ENCODE measurements around the gene ANKS1B. TPM values are rescaled to one million over a fixed set of nuclear protein-coding genes. Genes with fewer than 3 reads are reported as not detected.
"Not testable (repeated sequence)": the region's sequence is repeated elsewhere in the genome, so short reads cannot be mapped to it uniquely, and the experiment has no call there.

Gene ANKS1B
- polyA plus RNA-seq, 3 donors, result 3.9 to 5.2 (median 4.6) TPM

DNA sequence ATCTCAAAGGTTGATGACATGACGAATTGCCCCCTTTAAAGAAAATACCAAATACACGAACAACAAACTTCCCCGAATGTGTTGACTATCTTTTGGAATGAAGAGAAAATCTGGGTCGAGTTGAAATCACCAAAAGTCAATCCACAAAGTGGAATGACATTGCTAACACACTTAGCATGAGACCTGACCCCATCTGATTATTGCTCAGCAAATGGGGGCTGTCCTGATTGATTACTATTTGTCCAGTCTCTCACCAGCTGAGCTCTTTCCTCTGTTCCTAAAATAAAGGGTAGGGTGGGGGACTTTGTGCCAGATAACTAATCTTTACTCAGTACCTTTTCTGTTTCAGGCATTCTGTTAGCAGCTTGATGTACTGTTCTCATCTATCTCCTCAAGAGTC is 1116.2 kb downstream of the ANKS1B start:
- no peak for DNase-seq (ENCODE audit: extremely low read depth in 1 of 11, low read depth in 9 of 11, low spot score in 4 of 11)

DNA sequence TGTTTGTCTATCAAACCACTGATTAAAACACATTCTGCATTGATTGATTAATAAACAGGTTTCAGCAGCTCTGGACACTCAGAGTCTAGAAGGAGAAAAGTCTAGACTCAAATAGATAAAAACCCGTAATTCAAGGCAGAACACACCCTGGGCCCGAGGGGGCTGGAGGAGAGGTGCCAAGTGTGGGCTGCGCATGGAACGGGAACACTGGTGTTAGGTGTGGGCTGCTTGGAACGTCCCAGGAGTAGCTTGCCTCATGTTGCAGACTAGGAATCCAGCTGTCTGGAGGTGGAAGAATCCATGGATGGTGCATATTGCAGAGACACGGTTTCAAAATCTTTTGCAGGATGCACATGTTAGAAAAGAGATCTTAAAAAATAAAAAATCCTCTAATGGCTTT is 1116.7 kb downstream of the ANKS1B start:
- no peak for DNase-seq (ENCODE audit: extremely low read depth in 1 of 11, low read depth in 9 of 11, low spot score in 4 of 11)

DNA sequence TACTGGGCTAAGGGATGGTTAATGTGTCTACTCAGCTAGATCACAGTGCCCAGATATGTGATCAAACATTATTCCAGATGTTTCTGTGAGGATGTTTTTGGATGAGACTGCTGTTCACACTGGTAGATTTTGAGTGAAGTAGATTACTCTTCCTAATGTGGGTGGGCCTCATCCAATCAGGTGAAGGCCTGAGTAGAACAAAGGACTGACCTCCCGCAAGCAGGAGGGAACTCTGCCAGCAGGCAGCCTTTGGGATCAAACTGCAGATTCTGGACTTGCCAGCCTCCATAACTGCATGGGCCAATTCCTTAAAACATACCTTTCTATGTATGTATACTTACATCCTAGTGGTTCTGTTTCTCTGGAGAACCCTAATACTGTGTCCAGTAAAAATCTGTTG is 1120.4 kb downstream of the ANKS1B start:
- DNase-seq (ENCODE audit: extremely low read depth in 1 of 11, low read depth in 9 of 11, low spot score in 4 of 11), result no peak

DNA sequence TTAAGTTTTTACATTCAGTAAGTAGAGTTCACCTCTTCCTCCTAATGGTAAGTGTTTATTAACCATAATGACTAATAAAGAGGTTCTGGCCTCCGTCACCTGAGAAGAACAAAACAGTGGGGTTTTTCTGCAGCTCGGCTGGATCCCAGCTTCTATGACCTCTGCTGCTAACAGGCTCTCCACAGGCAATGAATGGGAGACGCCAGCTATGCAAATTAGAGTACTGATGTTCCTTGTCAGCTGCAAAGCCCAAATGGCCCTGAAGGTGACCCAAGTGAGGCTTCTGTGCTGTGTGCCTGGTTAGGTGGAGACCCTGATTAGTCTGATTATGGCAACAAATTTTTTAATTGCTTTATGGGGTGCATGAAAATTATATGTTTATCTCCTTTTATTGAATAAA is 1121.6 kb downstream of the ANKS1B start:
- DNase-seq (ENCODE audit: extremely low read depth in 1 of 11, low read depth in 9 of 11, low spot score in 4 of 11), result no peak

DNA sequence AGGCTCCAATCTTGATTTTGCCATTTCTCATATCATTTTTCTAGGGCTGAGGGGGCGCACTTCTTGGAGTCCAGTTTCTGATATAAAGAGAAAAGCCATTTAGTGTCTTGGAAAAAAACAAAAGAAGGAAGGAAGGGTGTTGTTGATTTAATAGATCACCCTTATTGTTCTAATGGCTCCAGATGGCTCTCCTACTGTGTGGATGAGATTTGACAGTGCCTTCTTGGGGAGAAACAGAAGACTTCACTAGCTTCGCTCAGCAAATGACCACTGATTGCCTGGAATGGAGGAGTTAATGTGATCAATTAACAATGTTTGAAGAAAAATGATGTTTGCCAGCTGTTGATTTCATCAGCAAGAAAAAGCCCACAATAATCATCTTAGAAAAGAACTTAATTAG is 1123.5 kb downstream of the ANKS1B start:
- no peak for DNase-seq (ENCODE audit: extremely low read depth in 1 of 11, low read depth in 9 of 11, low spot score in 4 of 11)

DNA sequence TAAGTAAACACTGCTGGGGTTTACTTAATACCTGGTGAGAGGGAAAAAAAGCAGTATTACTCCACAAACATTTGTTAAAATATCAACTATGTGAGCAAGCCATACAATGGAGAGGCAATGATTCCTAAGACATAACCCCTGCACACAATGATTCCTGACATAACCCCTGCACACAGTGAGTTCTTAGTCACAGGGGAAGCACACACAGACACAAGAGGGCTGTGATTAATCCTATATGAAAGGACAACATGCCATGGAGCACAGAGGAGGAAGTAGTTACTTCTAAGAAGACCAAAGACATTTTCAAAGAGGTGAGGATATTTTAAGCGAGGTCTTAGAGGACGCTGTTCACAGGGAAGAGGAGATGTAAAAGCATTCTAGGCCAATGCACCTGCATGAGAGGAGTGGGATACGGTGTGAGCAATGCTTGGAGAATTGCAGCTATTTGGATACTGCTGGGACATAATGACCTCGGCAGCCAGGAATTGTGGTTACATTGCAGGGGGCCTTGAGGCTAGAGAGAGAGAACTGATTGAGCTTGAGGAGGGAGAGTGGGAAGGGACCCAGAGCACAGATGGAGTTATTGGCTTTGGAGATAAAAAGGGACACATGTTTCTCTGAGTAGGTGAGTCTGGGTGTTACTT is 1127.7 kb downstream of the ANKS1B start:
- DNase-seq (ENCODE audit: extremely low read depth in 1 of 11, low read depth in 9 of 11, low spot score in 4 of 11), result no peak

DNA sequence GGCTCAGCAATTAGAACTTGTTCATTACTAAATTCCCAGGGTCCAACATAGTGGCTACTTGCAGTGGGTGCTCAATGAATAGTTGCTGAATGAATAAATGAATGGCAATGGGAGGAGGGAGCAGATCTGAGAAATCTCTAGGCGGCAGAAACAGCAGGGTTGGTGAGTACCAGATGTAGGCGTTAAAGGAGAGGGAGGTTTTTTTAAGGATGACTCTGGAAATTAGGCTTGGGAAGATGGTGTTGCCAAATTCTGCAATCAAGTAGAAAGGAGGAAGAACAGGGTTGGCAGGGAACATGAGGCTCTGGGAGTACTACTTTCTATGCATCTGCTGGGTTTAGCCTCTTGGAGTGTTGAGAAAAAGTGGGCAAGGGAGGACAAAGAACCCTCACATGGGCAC is 1132.6 kb downstream of the ANKS1B start:
- no peak for DNase-seq (ENCODE audit: extremely low read depth in 1 of 11, low read depth in 9 of 11, low spot score in 4 of 11)

DNA sequence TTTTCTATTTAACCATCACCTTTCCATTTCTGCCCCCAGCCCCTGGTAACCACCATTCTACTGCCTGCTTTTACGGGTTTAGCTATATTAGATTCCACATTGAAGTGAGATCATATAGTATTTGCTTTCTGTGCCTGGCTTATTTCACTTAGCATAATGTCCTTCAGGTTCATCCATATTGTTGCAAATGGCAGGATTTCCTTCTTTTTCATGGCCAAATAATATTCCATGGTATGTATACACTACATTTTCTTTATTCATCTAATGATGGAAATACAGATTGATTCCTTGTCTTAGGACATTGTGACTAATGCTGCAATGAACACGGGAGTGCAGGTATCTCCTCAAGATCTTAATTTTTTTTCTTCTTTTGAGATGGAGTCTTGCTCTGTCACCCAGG is 1137.5 kb downstream of the ANKS1B start:
- DNase-seq (ENCODE audit: extremely low read depth in 1 of 11, low read depth in 9 of 11, low spot score in 4 of 11), result no peak

DNA sequence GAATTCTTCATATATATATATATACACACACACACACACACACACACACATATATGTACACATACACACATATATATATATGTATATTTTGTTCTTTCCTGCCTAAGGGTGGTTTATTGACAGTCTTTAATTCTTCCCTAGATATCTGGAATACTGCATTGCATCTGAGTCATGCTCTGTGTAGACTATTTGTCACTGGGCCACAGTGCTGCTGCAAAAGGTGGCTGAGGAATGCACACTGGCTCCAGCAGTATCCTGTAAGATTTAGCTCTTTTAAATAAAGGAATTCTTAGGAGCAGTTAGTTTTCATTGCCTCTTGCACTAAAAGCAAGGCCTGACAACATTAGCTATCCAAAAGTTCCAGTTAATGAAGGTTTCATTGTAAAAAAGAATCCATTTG is 1138.8 kb downstream of the ANKS1B start:
- no peak for DNase-seq (ENCODE audit: extremely low read depth in 1 of 11, low read depth in 9 of 11, low spot score in 4 of 11)

DNA sequence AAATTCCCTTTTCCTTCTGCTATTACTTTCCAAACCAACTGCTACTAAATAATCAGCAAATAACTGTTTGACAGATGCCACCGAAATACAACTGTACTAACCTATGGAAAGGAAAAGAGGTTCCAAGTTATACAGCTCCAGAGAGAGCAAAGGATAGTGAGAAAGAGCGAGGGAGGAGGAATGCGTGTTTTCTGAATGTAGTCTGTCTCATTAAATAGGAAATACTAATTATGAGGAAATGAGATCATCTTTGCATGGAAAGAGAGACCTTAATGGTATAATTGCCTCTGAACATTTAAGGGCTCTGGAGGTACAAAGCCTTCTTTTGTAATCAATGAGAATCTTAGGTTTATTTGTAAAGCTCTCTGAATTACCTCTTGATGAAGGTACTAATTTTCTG is 1144.4 kb downstream of the ANKS1B start:
- no peak for DNase-seq (ENCODE audit: extremely low read depth in 1 of 11, low read depth in 9 of 11, low spot score in 4 of 11)

DNA sequence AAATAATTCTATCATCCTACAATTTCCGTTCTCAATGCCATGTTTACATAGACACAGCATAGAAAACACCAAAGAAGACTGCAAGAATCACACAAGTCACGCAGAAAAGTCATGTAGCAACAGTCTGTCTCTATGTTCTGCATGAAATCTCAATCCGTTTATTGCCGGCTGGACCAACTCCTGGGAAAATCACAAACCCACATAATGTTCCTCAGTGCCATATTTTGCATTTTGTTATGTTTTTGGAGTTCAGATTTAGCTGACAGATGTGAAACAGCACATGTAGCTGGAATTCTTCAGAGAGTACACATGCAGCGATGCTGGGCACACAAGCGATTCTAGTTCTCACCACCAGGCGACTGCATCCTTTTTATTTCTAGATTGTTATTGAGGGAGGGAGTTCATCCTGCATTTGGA is 1146.5 kb downstream of the ANKS1B start:
- DNase-seq (ENCODE audit: extremely low read depth in 1 of 11, low read depth in 9 of 11, low spot score in 4 of 11), result no peak

DNA sequence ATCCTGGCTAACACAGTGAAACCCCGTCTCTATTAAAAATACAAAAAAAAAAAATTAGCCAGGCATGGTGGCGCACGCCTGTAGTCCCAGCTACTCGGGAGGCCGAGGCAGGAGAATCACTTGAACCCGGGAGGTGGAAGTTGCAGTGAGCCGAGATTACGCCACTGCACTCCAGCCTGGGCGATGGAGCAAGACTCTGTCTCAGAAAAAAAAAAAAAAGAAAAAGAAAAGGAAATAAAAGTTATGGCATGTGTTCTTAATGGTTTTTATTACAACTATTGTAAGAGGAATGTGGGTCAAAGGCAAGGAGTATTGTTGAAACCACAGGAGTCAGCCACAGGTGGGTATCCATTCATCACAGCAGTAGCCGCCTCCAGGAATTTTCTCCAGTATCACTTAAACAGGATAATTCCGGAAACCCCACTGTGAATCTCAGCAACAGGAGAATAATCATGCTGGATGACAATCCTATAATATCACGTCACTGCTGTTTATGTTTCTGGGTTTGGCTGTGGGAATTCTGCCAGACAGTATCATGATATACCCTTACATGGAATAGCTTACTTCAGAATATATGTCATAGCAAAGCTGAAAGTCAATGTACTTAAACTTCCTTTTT is 1147.5 kb downstream of the ANKS1B start:
- DNase-seq (ENCODE audit: extremely low read depth in 1 of 11, low read depth in 9 of 11, low spot score in 4 of 11), result not testable (repeated sequence)

DNA sequence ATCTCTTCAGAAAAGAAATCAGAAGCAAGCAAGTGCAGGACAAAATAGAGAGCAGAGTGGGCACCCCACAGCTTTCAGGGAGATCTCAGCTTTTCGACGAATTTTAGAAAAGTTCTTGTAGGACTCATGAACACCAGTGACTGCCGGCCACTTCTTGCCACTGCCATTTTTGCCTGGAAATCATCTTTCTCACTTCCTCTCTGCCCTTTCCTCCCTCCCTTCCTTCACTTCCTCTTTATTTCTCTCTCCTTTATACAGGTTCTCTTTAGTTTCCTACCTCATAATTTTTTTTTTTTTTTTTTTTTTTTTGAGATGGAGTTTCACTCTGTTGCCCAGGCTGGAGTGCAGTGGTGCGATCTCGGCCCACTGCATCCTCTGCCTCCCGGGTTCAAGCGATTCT is 1154.1 kb downstream of the ANKS1B start:
- DNase-seq (ENCODE audit: extremely low read depth in 1 of 11, low read depth in 9 of 11, low spot score in 4 of 11), result no peak

DNA sequence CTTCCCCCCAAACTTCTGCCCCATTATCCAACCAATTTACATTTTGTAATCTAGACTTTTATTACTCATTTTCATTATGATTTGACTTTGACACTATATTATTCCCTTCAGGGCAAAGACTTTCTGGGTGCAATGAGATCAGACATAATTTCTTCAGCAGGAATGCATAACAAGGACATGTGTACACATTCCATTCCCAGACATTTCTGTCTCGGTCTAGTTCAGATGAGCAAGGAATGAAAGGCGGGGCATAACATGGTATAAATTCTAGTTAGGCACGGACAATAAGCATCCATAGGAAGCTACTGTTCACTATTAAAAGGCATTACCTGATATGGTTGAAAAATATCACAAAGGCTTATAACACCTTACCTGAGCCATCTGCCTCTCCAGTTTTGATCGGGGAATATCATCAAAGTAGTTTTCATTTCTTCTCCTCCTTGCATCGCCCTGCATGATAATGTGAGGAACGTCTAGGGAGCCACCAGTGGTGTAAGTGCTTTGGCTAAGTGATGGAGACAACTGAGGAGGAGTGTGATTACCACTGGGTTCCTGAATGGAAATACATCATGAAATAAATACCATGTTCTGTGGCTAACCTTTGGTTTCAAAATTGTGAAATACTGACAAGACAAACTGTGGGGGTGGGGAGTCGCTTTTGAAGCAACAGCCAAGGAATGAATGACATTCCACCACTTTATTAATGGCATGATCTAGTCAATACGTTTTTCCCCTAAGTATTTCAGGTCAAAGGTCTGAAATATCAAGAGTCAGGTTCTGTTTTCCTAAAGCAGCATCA is 1155.7 kb downstream of the ANKS1B start:
- no peak for DNase-seq (ENCODE audit: extremely low read depth in 1 of 11, low read depth in 9 of 11, low spot score in 4 of 11)

DNA sequence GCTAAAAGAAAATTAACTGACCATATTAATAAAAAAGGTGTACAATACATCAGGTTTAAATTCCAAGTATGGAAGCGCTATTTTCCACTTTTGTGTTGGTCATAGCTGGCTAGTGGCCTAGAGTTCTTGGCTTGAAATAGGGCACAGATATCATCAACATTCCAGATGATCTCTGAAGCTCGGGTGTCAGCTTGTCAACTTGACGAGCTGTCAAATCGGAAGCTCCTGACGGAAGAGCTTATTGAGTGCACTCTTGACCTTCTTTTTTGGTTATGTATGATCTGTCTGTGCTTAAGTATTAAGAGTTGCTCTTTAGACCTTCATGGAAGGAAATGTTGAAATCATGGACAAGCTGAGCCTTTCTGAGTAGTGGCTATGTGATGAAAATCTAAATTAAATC is 1161.7 kb downstream of the ANKS1B start:
- no peak for DNase-seq (ENCODE audit: extremely low read depth in 1 of 11, low read depth in 9 of 11, low spot score in 4 of 11)

DNA sequence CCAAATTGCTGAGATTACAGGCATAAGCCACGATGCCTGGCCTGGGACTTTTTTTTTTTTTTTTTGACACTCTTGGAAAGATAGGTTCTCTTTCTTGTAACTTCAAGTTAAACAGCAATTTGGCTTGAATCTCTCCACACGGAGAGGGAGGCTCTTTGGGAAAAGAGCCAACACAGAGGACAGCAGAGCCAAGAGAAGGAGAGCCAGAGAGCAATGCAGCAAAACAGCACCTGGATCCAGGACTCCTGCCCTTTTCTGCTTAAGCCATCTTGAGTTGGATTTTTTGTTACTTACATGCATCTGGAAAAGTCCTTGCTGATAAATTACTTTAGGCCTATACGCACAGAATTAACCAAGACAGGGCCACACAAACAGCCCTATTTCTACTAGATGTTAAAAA is 1162.9 kb downstream of the ANKS1B start:
- DNase-seq (ENCODE audit: extremely low read depth in 1 of 11, low read depth in 9 of 11, low spot score in 4 of 11), result no peak

DNA sequence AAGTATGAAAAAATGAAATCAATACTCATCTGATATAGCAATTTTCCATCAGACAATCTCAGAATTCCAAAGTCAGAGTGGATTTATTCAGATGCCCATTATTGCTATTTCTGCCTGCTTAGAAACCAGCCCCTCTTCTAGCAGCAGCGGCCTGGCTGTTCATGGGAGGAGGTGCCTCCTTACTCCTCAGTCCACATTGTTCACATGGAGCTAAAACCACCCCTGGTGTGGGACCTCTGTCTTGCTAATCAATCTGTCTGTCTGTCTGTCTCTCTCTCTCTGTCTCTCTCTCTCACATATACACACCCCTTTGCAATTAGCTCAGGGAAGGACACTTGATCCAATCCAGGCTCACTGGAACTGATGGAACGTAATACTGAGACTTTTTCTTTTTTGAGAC is 1163.5 kb downstream of the ANKS1B start:
- DNase-seq (ENCODE audit: extremely low read depth in 1 of 11, low read depth in 9 of 11, low spot score in 4 of 11), result no peak

DNA sequence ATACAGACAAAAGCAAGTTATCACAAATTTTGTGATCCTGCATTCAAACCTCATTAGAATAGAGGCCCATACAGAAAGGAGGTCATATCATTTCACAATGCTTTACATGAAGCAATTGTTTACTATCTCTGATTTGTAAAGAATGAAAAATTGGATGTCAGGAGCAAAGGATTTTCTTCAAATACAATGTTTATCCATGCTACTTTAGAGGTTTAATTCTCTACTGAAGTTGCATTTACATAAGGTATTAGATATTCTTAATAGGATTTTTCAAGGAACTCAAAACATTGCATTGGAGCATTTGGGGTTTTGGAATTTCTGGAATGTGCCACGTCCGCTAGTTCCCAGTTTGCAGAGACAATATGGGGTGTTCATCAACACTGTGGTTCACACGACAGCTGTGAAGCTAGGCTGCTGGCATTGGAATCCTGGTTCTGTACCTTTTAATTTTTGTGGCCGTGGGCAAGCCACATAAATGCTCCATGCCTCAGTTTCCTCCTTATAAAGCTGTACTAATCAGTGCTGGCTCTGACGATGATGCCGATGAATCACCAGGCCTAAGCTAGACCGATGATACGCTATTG is 1164.8 kb downstream of the ANKS1B start:
- no peak for DNase-seq (ENCODE audit: extremely low read depth in 1 of 11, low read depth in 9 of 11, low spot score in 4 of 11)

DNA sequence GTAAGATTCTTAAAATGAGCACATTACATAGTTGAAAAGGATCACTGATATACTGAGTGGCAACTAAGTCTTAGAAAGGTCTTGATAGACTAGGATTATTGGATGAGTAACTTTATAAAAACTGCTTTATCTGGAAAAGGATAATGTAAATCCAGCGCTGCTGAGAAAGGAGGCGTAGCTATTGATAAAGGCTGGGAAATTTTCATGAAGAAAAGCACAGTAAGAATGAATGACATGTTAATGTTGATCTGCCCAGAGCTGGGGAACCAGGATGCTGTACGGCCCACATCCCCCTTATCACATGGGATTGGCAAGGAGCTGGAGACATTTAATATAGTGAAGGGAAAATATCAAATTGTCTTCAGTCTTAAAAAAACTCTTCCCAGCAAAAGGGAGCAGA is 1165.7 kb downstream of the ANKS1B start:
- DNase-seq (ENCODE audit: extremely low read depth in 1 of 11, low read depth in 9 of 11, low spot score in 4 of 11), result no peak

DNA sequence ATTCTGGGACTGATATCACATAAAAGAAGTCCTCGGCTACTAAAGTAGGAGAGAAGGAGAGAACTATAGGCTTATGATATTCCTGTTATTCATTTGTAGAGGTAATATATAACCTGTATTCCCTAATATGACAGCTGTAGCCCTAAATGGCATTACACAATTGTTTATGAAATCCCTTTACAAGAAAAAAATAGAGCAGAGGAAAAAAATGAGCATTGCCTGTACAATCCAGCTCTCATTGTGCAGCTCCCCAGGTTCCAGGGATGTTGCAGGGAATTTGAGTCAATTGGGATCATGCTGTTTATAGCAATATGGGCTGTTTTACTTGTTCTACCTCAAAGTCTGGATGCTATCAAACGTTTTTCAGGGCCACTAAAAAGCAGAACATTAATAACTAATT is 1166.5 kb downstream of the ANKS1B start:
- no peak for DNase-seq (ENCODE audit: extremely low read depth in 1 of 11, low read depth in 9 of 11, low spot score in 4 of 11)

Data from renal cortex interstitium (tissue), 11 donors.